Fibroblast of lung (primary cell): Measurements from ENCODE around the gene DISP1.

Experiments used
- EZH2 ChIP-seq: IDR thresholded peaks from 2 replicates; pipeline ENCODE4 v1.5.1; 2012; ENCODE audit warnings: low read length, control low read depth, mild to moderate bottlenecking; ENCODE audit errors: missing control alignments
- TF ChIP-seq, protein P1 (sequence below), 2 donors: IDR thresholded peaks in 1 of 2; conservative IDR thresholded peaks in 1 of 2; 1 replicate in 1 of 2; 2 replicates in 1 of 2; pipeline ENCODE4 v1.5.1; 2011 to 2012; ENCODE audit warnings: low read length in 2 of 2, control low read depth in 1 of 2, inconsistent platforms in 1 of 2, low read depth in 1 of 2, mild to moderate bottlenecking in 1 of 2

DNA sequence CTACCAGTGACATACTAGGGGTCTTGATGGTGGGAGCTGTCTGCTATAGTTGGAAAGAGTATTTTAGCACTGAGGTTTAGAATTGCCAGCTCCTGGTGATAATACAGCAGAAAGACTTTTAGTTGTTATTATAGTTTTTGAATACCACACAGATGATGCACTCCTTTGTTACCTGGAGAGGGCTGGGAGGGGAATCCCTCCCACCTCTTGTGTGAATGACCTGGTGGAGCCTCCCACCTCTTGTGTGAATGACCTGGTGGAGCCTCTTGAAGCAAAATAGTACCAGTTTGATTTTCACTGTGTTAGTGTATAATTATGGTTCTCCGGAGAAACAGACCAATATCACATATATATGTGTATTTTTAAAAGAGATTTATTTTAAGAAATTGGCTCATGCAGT is 3.3 kb downstream of the DISP1 start:
- TF ChIP-seq, protein P1, sequence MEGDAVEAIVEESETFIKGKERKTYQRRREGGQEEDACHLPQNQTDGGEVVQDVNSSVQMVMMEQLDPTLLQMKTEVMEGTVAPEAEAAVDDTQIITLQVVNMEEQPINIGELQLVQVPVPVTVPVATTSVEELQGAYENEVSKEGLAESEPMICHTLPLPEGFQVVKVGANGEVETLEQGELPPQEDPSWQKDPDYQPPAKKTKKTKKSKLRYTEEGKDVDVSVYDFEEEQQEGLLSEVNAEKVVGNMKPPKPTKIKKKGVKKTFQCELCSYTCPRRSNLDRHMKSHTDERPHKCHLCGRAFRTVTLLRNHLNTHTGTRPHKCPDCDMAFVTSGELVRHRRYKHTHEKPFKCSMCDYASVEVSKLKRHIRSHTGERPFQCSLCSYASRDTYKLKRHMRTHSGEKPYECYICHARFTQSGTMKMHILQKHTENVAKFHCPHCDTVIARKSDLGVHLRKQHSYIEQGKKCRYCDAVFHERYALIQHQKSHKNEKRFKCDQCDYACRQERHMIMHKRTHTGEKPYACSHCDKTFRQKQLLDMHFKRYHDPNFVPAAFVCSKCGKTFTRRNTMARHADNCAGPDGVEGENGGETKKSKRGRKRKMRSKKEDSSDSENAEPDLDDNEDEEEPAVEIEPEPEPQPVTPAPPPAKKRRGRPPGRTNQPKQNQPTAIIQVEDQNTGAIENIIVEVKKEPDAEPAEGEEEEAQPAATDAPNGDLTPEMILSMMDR (conservative IDR thresholded peaks at IDR 0.05 in 1 of 2, IDR thresholded peaks at IDR 0.05 in 1 of 2; ENCODE audit: low read depth in 1 of 2, low read length in 2 of 2) = no peak
- TF ChIP-seq EZH2 = no peak
